Epithelial cell of prostate (primary cell): Measurements from ENCODE around the gene STYXL1.
A peak's percentile ranks its signal among the peaks of the same experiment; 100 is the strongest.

Experiments
- DNase-seq: peaks from one replicate; pipeline ENCODE4 v3.0.0-alpha.2; 2011; ENCODE audit warnings: low read depth, low spot score
- H3K27ac ChIP-seq: fragments of 450-650 bp; 2 replicates; pipeline ENCODE4 v1.5.1; 2017; ENCODE audit warnings: mild to moderate bottlenecking

STYXL1 gene

DNA sequence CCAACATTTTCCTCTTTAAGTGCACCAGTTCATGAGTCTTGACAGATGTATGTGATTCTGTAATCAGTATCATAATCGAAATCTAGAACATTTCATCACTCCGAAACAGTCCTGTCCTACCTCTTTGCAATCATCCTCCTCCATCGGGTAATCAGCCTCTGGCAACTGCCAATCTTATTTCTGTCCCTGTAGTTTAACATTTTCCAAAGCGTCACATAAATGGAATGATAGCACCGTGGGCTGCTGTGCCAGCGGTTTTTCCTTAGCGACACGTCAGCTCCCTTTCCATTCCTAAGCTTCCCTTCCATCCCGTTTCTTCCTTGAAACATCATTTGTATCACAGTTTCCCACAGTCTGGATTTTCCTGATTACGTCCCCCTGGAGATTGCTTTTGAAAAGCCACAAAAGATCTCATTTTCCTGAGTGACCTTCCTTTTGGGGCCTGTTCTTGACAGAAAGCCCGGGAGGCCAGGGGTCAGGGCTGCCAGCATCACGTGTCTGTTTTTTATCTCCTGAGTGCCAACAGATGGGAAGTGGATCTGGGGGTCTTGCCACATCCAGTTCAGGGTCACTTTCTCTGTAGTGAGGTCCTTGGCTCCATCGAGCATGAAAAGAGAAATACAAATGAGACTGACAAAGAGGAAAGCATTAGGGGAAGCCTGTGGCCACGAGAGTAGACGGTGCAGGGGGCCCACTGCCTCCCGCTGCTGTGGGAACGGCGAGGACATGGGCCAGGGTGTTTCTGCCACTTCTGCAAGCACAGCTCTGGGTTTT is 85.0 kb downstream of the STYXL1 start:
- H3K27ac ChIP-seq: no peak overlapping the region

DNA sequence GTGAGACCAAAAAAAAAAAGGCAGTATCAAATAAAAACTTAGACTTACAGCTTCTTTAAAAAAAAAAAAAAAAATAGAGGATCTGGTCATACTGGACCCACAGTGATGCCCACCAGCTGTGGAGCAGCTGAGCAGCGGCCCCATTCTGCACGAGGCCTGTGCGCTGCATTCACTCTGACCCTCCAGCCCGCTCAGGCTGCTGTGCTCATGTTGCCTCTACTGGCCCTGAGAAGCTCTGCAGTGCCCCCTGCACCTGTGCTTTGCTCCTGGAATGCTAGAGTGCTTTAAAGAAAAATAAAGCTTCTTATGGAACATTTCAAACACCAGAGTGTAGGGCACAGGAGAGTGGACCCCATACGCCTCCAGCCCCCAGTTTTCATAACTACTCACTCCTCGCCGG is 86.6 kb downstream of the STYXL1 start:
- no peak for DNase-seq
- H3K27ac ChIP-seq: no peak overlapping the region

More for the DNA sequence above, 85.0 kb downstream of the STYXL1 start:
- no peak for DNase-seq

DNA sequence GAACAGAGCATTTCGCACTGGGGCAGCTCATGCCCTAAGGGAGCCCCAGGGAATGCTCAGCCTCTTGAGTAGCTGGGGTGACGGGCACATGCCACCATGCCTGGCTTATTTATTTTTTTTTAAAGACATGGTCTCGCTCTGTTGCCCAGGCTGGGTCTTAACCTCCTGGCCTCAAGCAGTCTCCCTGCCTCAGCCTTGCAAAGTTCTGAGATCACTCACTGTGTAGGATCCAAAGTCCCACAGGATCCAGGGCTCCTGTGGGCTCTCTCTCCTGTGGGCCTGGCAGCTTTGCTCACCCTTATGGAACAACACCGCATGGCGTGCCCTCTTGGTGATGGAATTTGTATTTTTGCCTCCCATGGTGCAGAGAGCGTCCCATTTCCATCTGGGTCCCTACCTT is 87.4 kb downstream of the STYXL1 start:
- no peak for DNase-seq
- H3K27ac ChIP-seq: no peak overlapping the region

GRCh38 chr7:75958802-75959543 is 88.8 kb downstream of the STYXL1 start:
- no peak overlapping the region for H3K27ac ChIP-seq

GRCh38 chr7:75957021-75957736 is 90.6 kb downstream of the STYXL1 start:
- H3K27ac ChIP-seq: no peak overlapping the region
- DNase-seq: no peak

More at GRCh38 chr7:75958802-75959543, 88.8 kb downstream of the STYXL1 start:
- DNase-seq: no peak

DNA sequence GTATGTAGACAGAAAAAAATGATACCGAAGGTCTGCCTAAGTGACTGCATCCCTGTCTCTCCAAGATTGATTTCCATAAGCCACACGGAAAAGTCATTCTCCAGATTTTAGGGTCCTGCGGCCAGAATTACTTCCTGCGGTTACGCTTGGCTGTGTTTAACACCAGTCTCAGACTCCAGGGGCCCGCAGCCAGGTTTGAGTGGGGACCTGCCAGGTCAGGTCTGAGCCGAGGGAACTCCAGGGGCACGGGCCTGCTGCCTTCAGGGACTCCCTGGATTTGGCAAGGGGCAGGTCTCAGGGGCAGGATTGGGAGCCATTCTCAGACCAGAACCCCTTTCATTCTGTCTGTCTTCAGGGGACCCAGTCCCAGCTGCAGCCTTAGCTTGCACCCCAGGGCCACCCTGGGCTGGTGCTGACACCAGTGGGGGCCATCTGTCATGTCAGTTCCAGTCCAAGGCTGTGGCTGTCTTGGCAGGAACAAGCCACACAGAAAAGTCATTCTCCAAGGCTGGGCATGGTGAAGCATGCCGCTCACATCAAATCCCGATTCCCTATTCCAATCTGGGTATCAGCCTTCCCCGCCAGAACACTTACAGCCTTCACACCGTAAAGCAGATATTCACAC is 92.4 kb downstream of the STYXL1 start:
- H3K27ac ChIP-seq: no peak overlapping the region
- no peak for DNase-seq

- no peak for DNase-seq
- H3K27ac ChIP-seq: no peak overlapping the region
These were observed 93.9 kb downstream of the STYXL1 start for GRCh38 chr7:75953931-75954330.

DNA sequence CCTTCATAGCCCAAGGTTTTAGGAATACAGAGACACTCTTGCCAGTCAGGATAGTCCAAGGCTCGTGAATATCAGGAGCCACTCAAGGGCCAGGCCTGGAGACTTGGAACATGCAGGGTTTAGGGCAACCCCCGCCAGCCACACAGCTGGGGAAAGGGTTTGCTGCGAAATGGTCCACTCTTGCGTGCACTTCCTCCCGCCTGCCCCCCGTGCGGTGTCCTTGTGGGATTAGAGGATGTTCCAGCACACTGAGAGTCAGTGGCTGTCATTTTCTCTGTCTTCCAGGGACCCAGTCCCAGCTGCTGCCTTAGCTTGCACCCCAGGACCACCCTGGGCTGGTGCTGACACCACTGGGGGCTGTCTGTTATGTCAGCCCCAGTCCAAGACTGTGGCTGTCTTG is 94.4 kb downstream of the STYXL1 start:
- DNase-seq: no peak
- H3K27ac ChIP-seq: no peak overlapping the region

DNA sequence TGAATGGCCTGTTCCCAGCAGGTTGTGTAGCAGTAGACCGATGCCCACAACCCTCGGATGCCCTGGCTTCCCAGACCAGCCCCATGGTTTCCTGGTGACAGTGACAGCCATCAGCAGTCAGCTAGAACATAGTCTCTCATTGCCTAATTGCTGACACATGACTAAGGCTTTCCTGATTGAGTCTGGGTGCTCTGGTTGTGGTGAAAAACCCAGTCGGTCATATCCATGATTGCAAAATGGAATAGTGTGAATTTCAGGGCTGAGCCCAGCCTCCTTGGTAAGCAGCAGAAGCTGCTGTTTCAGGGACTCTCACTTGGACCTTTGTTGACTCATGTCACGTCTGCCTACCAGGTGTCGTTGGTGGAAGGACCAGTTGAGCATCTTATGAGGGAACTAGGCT is 96.3 kb downstream of the STYXL1 start:
- peak; percentile 62 for DNase-seq
- peak overlapping the region; percentile 8 for H3K27ac ChIP-seq

DNA sequence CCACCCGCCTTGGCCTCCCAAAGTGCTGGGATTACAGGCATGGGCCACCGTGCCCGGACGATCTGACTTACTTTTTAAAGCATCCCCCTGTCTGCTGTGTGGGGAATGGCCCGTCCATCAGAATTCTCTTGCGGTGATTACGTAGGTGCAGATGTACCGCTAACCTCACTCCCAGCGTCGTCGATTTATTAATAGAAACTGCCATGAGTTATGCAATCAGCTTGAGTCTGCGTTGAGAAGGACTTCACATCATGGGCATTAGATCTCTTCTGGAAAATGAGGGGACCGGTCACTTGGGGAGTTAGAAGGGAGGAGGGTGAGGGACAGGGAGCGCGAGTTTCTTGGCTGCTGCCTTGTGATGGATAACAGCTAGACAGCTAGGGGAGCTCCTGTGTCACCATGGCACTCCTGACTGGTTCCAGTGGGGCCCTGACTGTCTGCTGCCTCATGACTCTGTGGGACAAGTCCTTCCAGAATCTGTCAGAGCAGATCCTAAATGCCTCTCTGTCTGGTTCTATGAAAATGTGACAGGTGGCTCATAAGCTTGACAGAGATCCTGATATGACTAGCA is 97.6 kb downstream of the STYXL1 start:
- DNase-seq: no peak
- H3K27ac ChIP-seq: no peak overlapping the region

DNA sequence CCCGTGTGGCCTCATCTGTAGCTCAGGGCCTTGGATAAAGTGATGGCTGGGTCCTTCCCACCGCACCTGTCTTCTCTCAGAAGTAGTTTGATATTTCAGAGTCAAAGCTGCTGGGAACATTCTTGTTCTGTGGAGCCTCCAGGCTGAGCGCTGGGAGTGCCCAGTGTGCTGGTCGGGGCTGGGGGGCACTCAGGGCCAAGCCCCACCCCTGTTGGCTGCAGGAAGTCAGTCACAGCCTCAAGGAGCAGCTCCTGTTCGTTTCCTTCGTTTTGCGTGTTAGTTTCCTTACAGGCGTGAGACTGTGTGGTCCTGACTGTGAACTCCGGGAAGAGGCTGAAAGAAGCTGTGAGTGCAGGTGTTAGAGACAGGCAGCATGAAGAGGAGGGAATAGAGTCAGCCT is 99.6 kb downstream of the STYXL1 start:
- no peak overlapping the region for H3K27ac ChIP-seq
- DNase-seq: no peak
